ENCODE results near the gene NEBL.

Gene NEBL

GRCh38 chr10:20903635-20904390 lies 6.7 kb upstream of the NEBL start:
- no peak for DNase-seq

- DNase-seq = no peak
Observed at GRCh38 chr10:20901110-20901509, 4.0 kb upstream of the NEBL start.

- no peak for DNase-seq
Observed at GRCh38 chr10:20898866-20899535, 1.9 kb upstream of the NEBL start.

- DNase-seq = no peak
Observed at GRCh38 chr10:20893297-20893696, 3.8 kb downstream of the NEBL start.

GRCh38 chr10:20892796-20893195 lies 4.3 kb downstream of the NEBL start:
- DNase-seq = no peak

- DNase-seq = no peak
Observed at GRCh38 chr10:20892011-20892585, 5.0 kb downstream of the NEBL start.

GRCh38 chr10:20891338-20891714 lies 5.8 kb downstream of the NEBL start:
- no peak for DNase-seq

GRCh38 chr10:20890491-20891337 lies 6.4 kb downstream of the NEBL start:
- no peak for DNase-seq

GRCh38 chr10:20890009-20890408 lies 7.1 kb downstream of the NEBL start:
- DNase-seq = no peak

GRCh38 chr10:20888620-20889330 lies 8.3 kb downstream of the NEBL start:
- no peak for DNase-seq

GRCh38 chr10:20887706-20888555 lies 9.2 kb downstream of the NEBL start:
- no peak for DNase-seq

GRCh38 chr10:20885678-20886077 lies 11.4 kb downstream of the NEBL start:
- no peak for DNase-seq

GRCh38 chr10:20883552-20883951 lies 13.6 kb downstream of the NEBL start:
- DNase-seq = no peak

GRCh38 chr10:20882091-20882490 lies 15.0 kb downstream of the NEBL start:
- no peak for DNase-seq

- no peak for DNase-seq
Observed at GRCh38 chr10:20879136-20879535, 18.0 kb downstream of the NEBL start.

- DNase-seq = no peak
Observed at GRCh38 chr10:20877986-20878983, 18.8 kb downstream of the NEBL start.

GRCh38 chr10:20877554-20877953 lies 19.6 kb downstream of the NEBL start:
- DNase-seq = no peak

GRCh38 chr10:20874261-20874660 lies 22.9 kb downstream of the NEBL start:
- DNase-seq = no peak

GRCh38 chr10:20871970-20872369 lies 25.1 kb downstream of the NEBL start:
- DNase-seq = no peak

GRCh38 chr10:20870834-20871233 lies 26.3 kb downstream of the NEBL start:
- DNase-seq = no peak

Data from T-helper 1 cell (primary cell).